Trophoblast cell (in vitro differentiated cells and primary cell): Measurements from ENCODE around the gene PPT2.

ENCODE experiments used
- DNase-seq, 2 donors: peaks; one replicate each; pipeline ENCODE4 v3.0.0-alpha.2; 2016
- H2AFZ ChIP-seq: 2 replicates; pipeline ENCODE4 v1.6.1; 2013; ENCODE audit warnings: low read length, moderate library complexity, mild to moderate bottlenecking; ENCODE audit not compliant: insufficient read depth, poor library complexity
- H2AK5ac ChIP-seq: 2 replicates; pipeline ENCODE4 v1.6.1; 2013; ENCODE audit warnings: mild to moderate bottlenecking, low read length
- H2BK120ac ChIP-seq: 2 replicates; pipeline ENCODE4 v1.6.1; 2013; ENCODE audit warnings: low read length, mild to moderate bottlenecking, moderate library complexity; ENCODE audit not compliant: insufficient read depth, poor library complexity
- H2BK12ac ChIP-seq: 2 replicates; pipeline ENCODE4 v1.6.1; 2013; ENCODE audit warnings: mild to moderate bottlenecking, low read length, moderate library complexity
- H2BK5ac ChIP-seq: 2 replicates; pipeline ENCODE4 v1.6.1; 2013; ENCODE audit warnings: low read length, low read depth, moderate library complexity, mild to moderate bottlenecking; ENCODE audit not compliant: poor library complexity
- H3K14ac ChIP-seq: 2 replicates; pipeline ENCODE4 v1.6.1; 2013; ENCODE audit warnings: mild to moderate bottlenecking, low read length
- H3K18ac ChIP-seq: 2 replicates; pipeline ENCODE4 v1.6.1; 2013; ENCODE audit warnings: mild to moderate bottlenecking, low read length
- H3K23ac ChIP-seq: 2 replicates; pipeline ENCODE4 v1.6.1; 2013; ENCODE audit warnings: low read length
- H3K27ac ChIP-seq: 2 replicates; pipeline ENCODE4 v1.5.1; 2013; ENCODE audit warnings: low read depth, mild to moderate bottlenecking, inconsistent platforms, low read length, moderate library complexity
- H3K27me3 ChIP-seq: 2 replicates; pipeline ENCODE4 v1.6.1; 2013; ENCODE audit warnings: inconsistent platforms, mild to moderate bottlenecking, low read length, moderate library complexity; ENCODE audit not compliant: insufficient read depth
- H3K36me3 ChIP-seq, 2 experiments: 1 replicate in 1 of 2; 2 replicates in 1 of 2; pipeline ENCODE4 v1.6.1; 2013; ENCODE audit warnings: low read length in 2 of 2, mild to moderate bottlenecking in 2 of 2, moderate library complexity in 1 of 2; ENCODE audit not compliant: insufficient read depth in 2 of 2, control insufficient read depth in 1 of 2
- H3K4ac ChIP-seq: 2 replicates; pipeline ENCODE4 v1.6.1; 2013; ENCODE audit warnings: low read depth, mild to moderate bottlenecking, low read length, moderate library complexity
- H3K4me1 ChIP-seq, 2 experiments: 1 replicate in 1 of 2; 2 replicates in 1 of 2; pipeline ENCODE4 v1.6.1; 2013; ENCODE audit warnings: low read length in 2 of 2, mild to moderate bottlenecking in 2 of 2, moderate library complexity in 1 of 2; ENCODE audit not compliant: insufficient read depth in 2 of 2, control insufficient read depth in 1 of 2
- H3K4me2 ChIP-seq: 2 replicates; pipeline ENCODE4 v1.6.1; 2013; ENCODE audit warnings: inconsistent platforms, mild to moderate bottlenecking, low read length, moderate library complexity
- H3K4me3 ChIP-seq: 2 replicates; pipeline ENCODE4 v1.5.1; 2013; ENCODE audit warnings: mild to moderate bottlenecking, low read depth, low read length, inconsistent platforms
- H3K79me1 ChIP-seq: one replicate; pipeline ENCODE4 v1.6.1; 2013; ENCODE audit warnings: low read length
- H3K79me2 ChIP-seq: 2 replicates; pipeline ENCODE4 v1.6.1; 2013; ENCODE audit warnings: low read length, mild to moderate bottlenecking; ENCODE audit not compliant: control insufficient read depth, insufficient read depth, poor library complexity
- H3K9ac ChIP-seq: 2 replicates; pipeline ENCODE4 v1.6.1; 2013; ENCODE audit warnings: mild to moderate bottlenecking, low read length
- H3K9me3 ChIP-seq: 2 replicates; pipeline ENCODE4 v1.6.1; 2013; ENCODE audit warnings: low read depth, mild to moderate bottlenecking, control low read depth, inconsistent platforms, low read length; ENCODE audit not compliant: insufficient read depth
- H4K12ac ChIP-seq: 2 replicates; pipeline ENCODE4 v1.6.1; 2013; ENCODE audit warnings: low read depth, mild to moderate bottlenecking, low read length, moderate library complexity
- H4K8ac ChIP-seq: 2 replicates; pipeline ENCODE4 v1.6.1; 2013; ENCODE audit warnings: low read depth, mild to moderate bottlenecking, low read length, moderate library complexity
- H4K91ac ChIP-seq: one replicate; pipeline ENCODE4 v1.6.1; 2013; ENCODE audit warnings: low read depth, mild to moderate bottlenecking, low read length, moderate library complexity
- WGBS: extraction: QIAGEN DNeasy Blood & Tissue Kit; methylation state at CpG from one replicate; pipeline ENCODE4 v1.1.7; 2013; ENCODE audit warnings: missing lambda C conversion rate; ENCODE audit not compliant: insufficient read length, insufficient coverage; ENCODE audit errors: extremely low coverage; 5-methylcytosine and 5-hydroxymethylcytosine counted together

PPT2 gene

GRCh38 chr6:32194388-32194787 is 40.4 kb downstream of the PPT2 start:
- no peaks in the 10 kb centered on the region for H3K36me3 ChIP-seq
- H3K18ac ChIP-seq = no peak overlapping the region
- H3K4ac ChIP-seq = no peak overlapping the region
- peaks cover 27% of the 10 kb centered on the region for H3K79me1 ChIP-seq
- H3K4me1 ChIP-seq = peaks cover 17 to 21% of the 10 kb centered on the region in 2 experiments
- no peak overlapping the region for H2AK5ac ChIP-seq
- WGBS = no CpG with 5 or more reads among the region's 4 CpGs
- H2AFZ ChIP-seq = no peak overlapping the region
- H3K79me2 ChIP-seq = peaks cover 9% of the 10 kb centered on the region
- no peak for DNase-seq
- no peak overlapping the region for H2BK12ac ChIP-seq
- no peak overlapping the region for H2BK5ac ChIP-seq
- no peak overlapping the region for H3K4me3 ChIP-seq
- H4K12ac ChIP-seq = no peak overlapping the region
- H4K91ac ChIP-seq = no peak overlapping the region
- H3K14ac ChIP-seq = no peak overlapping the region
- no peaks in the 10 kb centered on the region for H3K27me3 ChIP-seq
- no peak overlapping the region for H4K8ac ChIP-seq
- no peak overlapping the region for H3K23ac ChIP-seq
- no peak overlapping the region for H2BK120ac ChIP-seq
- H3K4me2 ChIP-seq = no peak overlapping the region
- no peak overlapping the region for H3K9ac ChIP-seq
- H3K27ac ChIP-seq = no peak overlapping the region
- no peaks in the 10 kb centered on the region for H3K9me3 ChIP-seq

- peak overlapping the region; percentile 15 for H2AFZ ChIP-seq
- no peaks in the 10 kb centered on the region for H3K27me3 ChIP-seq
- H2AK5ac ChIP-seq = no peak overlapping the region
- no peak overlapping the region for H2BK120ac ChIP-seq
- WGBS = no CpG with 5 or more reads among the region's 15 CpGs
- peak overlapping the region; percentile 34 for H4K12ac ChIP-seq
- H3K18ac ChIP-seq = peak overlapping the region; percentile 19
- H3K4me2 ChIP-seq = peak overlapping the region; percentile 68
- H3K4ac ChIP-seq = peak overlapping the region; percentile 19
- no peaks in the 10 kb centered on the region for H3K9me3 ChIP-seq
- peaks cover 17 to 21% of the 10 kb centered on the region in 2 experiments for H3K4me1 ChIP-seq
- H3K79me2 ChIP-seq = peaks cover 6% of the 10 kb centered on the region
- H4K8ac ChIP-seq = peak overlapping the region; percentile 55
- no peak overlapping the region for H3K4me3 ChIP-seq
- H3K14ac ChIP-seq = peak overlapping the region; percentile 24
- H4K91ac ChIP-seq = peak overlapping the region; percentile 41
- no peak overlapping the region for H3K23ac ChIP-seq
- H2BK12ac ChIP-seq = peak overlapping the region; percentile 35
- H3K79me1 ChIP-seq = peaks cover 24% of the 10 kb centered on the region
- no peaks in the 10 kb centered on the region for H3K36me3 ChIP-seq
- DNase-seq = peak; percentile 55 to 82
- peak overlapping the region; percentile 68 for H3K9ac ChIP-seq
- H3K27ac ChIP-seq = peak overlapping the region; percentile 75
- H2BK5ac ChIP-seq = peak overlapping the region; percentile 52
These were observed 41.1 kb downstream of the PPT2 start for GRCh38 chr6:32194825-32195651.

GRCh38 chr6:32195652-32195901 is 41.6 kb downstream of the PPT2 start:
- Histone ChIP-seq H4K12ac (no peak overlapping the region), H3K9ac (no peak overlapping the region), H2AFZ (no peak overlapping the region), H3K9me3 (no peaks in the 10 kb centered on the region), H3K79me2 (peaks cover 4% of the 10 kb centered on the region), H3K27ac (peak overlapping the region; percentile 97), H3K4me3 (no peak overlapping the region), H4K8ac (no peak overlapping the region), H3K14ac (no peak overlapping the region), H2BK12ac (no peak overlapping the region), H3K4ac (no peak overlapping the region), H2AK5ac (no peak overlapping the region), H3K36me3 (no peaks in the 10 kb centered on the region), H3K79me1 (peaks cover 20% of the 10 kb centered on the region), H3K4me1 (peaks cover 17 to 21% of the 10 kb centered on the region in 2 experiments), H2BK5ac (no peak overlapping the region), H2BK120ac (no peak overlapping the region), H3K27me3 (no peaks in the 10 kb centered on the region), H3K4me2 (peak overlapping the region; percentile 84), H4K91ac (no peak overlapping the region), H3K23ac (no peak overlapping the region), H3K18ac (no peak overlapping the region)
- DNase-seq = peak; percentile 100
- WGBS = no CpG with 5 or more reads among the region's 25 CpGs

GRCh38 chr6:32195902-32196681 is 42.2 kb downstream of the PPT2 start:
- Histone ChIP-seq H3K79me2 (peaks cover 4% of the 10 kb centered on the region), H4K8ac (peak overlapping the region; percentile 77), H4K12ac (peak overlapping the region; percentile 85), H3K14ac (peak overlapping the region; percentile 62), H3K27me3 (no peaks in the 10 kb centered on the region), H3K4me2 (peak overlapping the region; percentile 84), H3K79me1 (peaks cover 20% of the 10 kb centered on the region), H2BK5ac (peak overlapping the region; percentile 67), H3K4me3 (peak overlapping the region; percentile 78), H3K27ac (peak overlapping the region; percentile 97), H3K4me1 (peaks cover 15 to 17% of the 10 kb centered on the region in 2 experiments), H2BK120ac (peak overlapping the region; percentile 47), H3K4ac (peak overlapping the region; percentile 17), H4K91ac (peak overlapping the region; percentile 94), H2AK5ac (peak overlapping the region; percentile 1), H3K23ac (no peak overlapping the region), H3K9me3 (no peaks in the 10 kb centered on the region), H3K9ac (peak overlapping the region; percentile 91), H2AFZ (peak overlapping the region; percentile 77), H3K36me3 (no peaks in the 10 kb centered on the region), H2BK12ac (no peak overlapping the region), H3K18ac (peak overlapping the region; percentile 60)
- no CpG with 5 or more reads among the region's 58 CpGs for WGBS
- DNase-seq = no peak
